Ascending aorta (tissue), 2 donors: ENCODE data around the gene AAK1. TPM values are rescaled to one million over a fixed set of nuclear protein-coding genes. Genes with fewer than 3 reads are reported as not detected.
"Not testable (repeated sequence)": the region's sequence is repeated elsewhere in the genome, so short reads cannot be mapped to it uniquely, and the experiment has no call there.

Source experiments
- DNase-seq, 2 donors: peaks; one replicate each; pipeline ENCODE4 v3.0.0-alpha.2; 2019; ENCODE audit warnings: low spot score in 2 of 2
- H3K27ac ChIP-seq, 2 donors: fragments of 200-600 bp; sonication (generic); one replicate each; pipeline ENCODE4 v1.5.1; 2016 to 2017; ENCODE audit warnings: mild to moderate bottlenecking in 1 of 2
- H3K27me3 ChIP-seq: fragments of 200-600 bp; sonication (generic); one replicate; pipeline ENCODE4 v1.5.1; 2017
- H3K36me3 ChIP-seq, 2 donors: fragments of 200-600 bp; sonication (generic); one replicate each; pipeline ENCODE4 v1.5.1; 2016
- H3K4me1 ChIP-seq, 2 donors: fragments of 200-600 bp; sonication (generic); one replicate each; pipeline ENCODE4 v1.5.1; 2016 to 2017; ENCODE audit warnings: mild to moderate bottlenecking in 1 of 2
- H3K4me3 ChIP-seq, 2 donors: fragments of 200-600 bp; sonication (generic); one replicate each; pipeline ENCODE4 v1.5.1; 2016 to 2017; ENCODE audit warnings: mild to moderate bottlenecking in 1 of 2
- H3K9me3 ChIP-seq, 2 donors: fragments of 200-600 bp; sonication (generic); one replicate each; pipeline ENCODE4 v1.5.1; 2016
- intact Hi-C: fragments of 100-400 bp; cut with DNase I; formaldehyde crosslinking; loops from one replicate; pipeline ENCODE4 v1.15.1; 2023
- total RNA-seq: library from RNA; depleted of rRNA; stranded (reverse); fragments of >200 nt; gene quantifications from one replicate; pipeline ENCODE4 v1.1.0, GENCODE V29; 2016
- TF ChIP-seq, protein P1 (sequence below), 3 experiments: fragments of 200-600 bp in 2 of 3; fragments of 450-650 bp in 1 of 3; sonication (generic) in 2 of 3; IDR thresholded peaks; one replicate each; pipeline ENCODE4 v1.5.1; 2016 to 2019; ENCODE audit warnings: antibody characterized with exemption in 3 of 3, mild to moderate bottlenecking in 1 of 3, moderate library complexity in 1 of 3

The AAK1 gene
- total RNA-seq, 1 donor from 2014 or later, result 53.4 TPM

- DNase-seq, result no peak
- Histone ChIP-seq H3K27ac (peak overlapping the region in 1 of 2 donors; percentile 27), H3K36me3 (no peaks in the 10 kb centered on the region), H3K4me3 (no peak overlapping the region), H3K27me3 (no peaks in the 10 kb centered on the region), H3K4me1 (no peaks in the 10 kb centered on the region), H3K9me3 (peaks cover 0 to 7% of the 10 kb centered on the region in 2 donors)
- TF ChIP-seq, protein P1, sequence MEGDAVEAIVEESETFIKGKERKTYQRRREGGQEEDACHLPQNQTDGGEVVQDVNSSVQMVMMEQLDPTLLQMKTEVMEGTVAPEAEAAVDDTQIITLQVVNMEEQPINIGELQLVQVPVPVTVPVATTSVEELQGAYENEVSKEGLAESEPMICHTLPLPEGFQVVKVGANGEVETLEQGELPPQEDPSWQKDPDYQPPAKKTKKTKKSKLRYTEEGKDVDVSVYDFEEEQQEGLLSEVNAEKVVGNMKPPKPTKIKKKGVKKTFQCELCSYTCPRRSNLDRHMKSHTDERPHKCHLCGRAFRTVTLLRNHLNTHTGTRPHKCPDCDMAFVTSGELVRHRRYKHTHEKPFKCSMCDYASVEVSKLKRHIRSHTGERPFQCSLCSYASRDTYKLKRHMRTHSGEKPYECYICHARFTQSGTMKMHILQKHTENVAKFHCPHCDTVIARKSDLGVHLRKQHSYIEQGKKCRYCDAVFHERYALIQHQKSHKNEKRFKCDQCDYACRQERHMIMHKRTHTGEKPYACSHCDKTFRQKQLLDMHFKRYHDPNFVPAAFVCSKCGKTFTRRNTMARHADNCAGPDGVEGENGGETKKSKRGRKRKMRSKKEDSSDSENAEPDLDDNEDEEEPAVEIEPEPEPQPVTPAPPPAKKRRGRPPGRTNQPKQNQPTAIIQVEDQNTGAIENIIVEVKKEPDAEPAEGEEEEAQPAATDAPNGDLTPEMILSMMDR (IDR thresholded peaks at IDR 0.05), result no peak
- intact Hi-C loops, result no loop called here
Observed at GRCh38 chr2:69667805-69668382, 24.4 kb upstream of the AAK1 start.

DNA sequence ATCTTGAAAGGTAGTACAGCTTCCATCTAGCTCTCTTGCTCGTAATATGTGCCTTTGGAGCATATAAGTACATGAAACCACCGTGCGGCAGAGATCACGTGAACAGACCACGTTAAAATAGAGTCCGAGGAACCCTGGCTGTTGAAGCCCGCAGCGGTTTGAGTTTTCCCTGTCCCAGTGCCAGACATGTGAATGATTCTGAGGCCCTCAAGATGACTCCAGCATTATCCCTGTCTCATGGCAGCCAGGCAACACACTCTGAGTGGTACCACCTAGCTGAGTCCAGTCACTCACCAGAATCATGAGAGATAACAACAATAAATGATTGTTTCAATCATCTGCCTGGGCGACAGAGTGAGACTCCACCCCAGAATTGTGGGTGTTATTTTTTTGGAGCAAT lies 21.6 kb upstream of the AAK1 start:
- H3K4me1 ChIP-seq, result no peaks in the 10 kb centered on the region
- TF ChIP-seq, protein P1 (IDR thresholded peaks at IDR 0.05), result no peak

GRCh38 chr2:69663860-69664259 lies 20.3 kb upstream of the AAK1 start:
- no peak for DNase-seq
- TF ChIP-seq, protein P1 (IDR thresholded peaks at IDR 0.05), result no peak
- H3K4me3 ChIP-seq, result no peak overlapping the region
- H3K4me1 ChIP-seq, result no peaks in the 10 kb centered on the region
- H3K27ac ChIP-seq, result no peak overlapping the region
- intact Hi-C loops, result no loop called here
- no peaks in the 10 kb centered on the region for H3K9me3 ChIP-seq
- H3K27me3 ChIP-seq, result no peaks in the 10 kb centered on the region
- no peaks in the 10 kb centered on the region for H3K36me3 ChIP-seq

More for the DNA sequence above, 21.6 kb upstream of the AAK1 start:
- intact Hi-C loops, result no loop called here
- Histone ChIP-seq H3K27ac (no peak overlapping the region), H3K27me3 (no peaks in the 10 kb centered on the region), H3K36me3 (no peaks in the 10 kb centered on the region), H3K9me3 (no peaks in the 10 kb centered on the region), H3K4me3 (no peak overlapping the region)
- DNase-seq, result no peak

DNA sequence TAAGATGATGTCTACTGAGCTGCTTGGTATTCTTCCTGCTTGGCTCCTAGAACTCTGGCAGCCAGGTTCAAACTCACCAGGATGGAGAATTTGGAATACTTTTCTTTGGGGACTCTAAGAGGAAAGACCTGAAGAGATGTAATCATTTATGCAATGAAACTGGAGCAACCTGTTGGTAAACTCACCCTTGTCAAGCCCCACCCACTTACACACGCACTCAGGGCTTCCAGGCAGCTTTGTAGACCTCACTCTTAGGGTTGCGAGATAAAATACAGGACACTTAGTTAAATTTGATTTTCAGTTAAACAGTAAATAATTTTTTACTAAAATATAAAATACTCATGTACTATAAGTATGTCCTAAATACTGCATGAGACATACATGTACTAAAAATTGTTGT lies 19.0 kb upstream of the AAK1 start:
- intact Hi-C loops, H3K4me1 ChIP-seq, H3K4me3 ChIP-seq, H3K27me3 ChIP-seq, H3K9me3 ChIP-seq, H3K36me3 ChIP-seq, H3K27ac ChIP-seq, DNase-seq: not testable (repeated sequence)

GRCh38 chr2:69660637-69661036 lies 17.1 kb upstream of the AAK1 start:
- Histone ChIP-seq H3K27ac (no peak overlapping the region), H3K9me3 (no peaks in the 10 kb centered on the region), H3K4me1 (no peaks in the 10 kb centered on the region), H3K36me3 (no peaks in the 10 kb centered on the region), H3K4me3 (no peak overlapping the region), H3K27me3 (no peaks in the 10 kb centered on the region)
- intact Hi-C loops, result no loop called here
- TF ChIP-seq, protein P1 (IDR thresholded peaks at IDR 0.05), result no peak
- DNase-seq, result no peak

- no peaks in the 10 kb centered on the region for H3K4me1 ChIP-seq
- TF ChIP-seq, protein P1 (IDR thresholded peaks at IDR 0.05), result no peak
Observed at GRCh38 chr2:69659941-69660483, 16.5 kb upstream of the AAK1 start.

More at GRCh38 chr2:69659941-69660483, 16.5 kb upstream of the AAK1 start:
- intact Hi-C loops, result no loop called here
- no peak for DNase-seq
- no peak overlapping the region for H3K27ac ChIP-seq
- H3K36me3 ChIP-seq, result no peaks in the 10 kb centered on the region
- H3K9me3 ChIP-seq, result no peaks in the 10 kb centered on the region
- no peak overlapping the region for H3K4me3 ChIP-seq
- no peaks in the 10 kb centered on the region for H3K27me3 ChIP-seq
